T-helper 17 cell (primary cell): ENCODE results near the gene MCOLN3. TPM values are rescaled to one million over a fixed set of nuclear protein-coding genes. Genes with fewer than 3 reads are reported as not detected.
"Not testable (repeated sequence)": the region's sequence is repeated elsewhere in the genome, so short reads cannot be mapped to it uniquely, and the experiment has no call there.

Experiments
- ATAC-seq: fragments of 150-1000 bp; cut with Tn5 transposase; 2 replicates; pipeline ENCODE4 v1.10.0; 2021; ENCODE audit warnings: mild to moderate bottlenecking, moderate library complexity
- DNase-seq, 3 donors: peaks; one replicate each; pipeline versions ENCODE4 v3.0.0 to v3.0.0-alpha.2; 2020 to 2021
- H3K9me3 ChIP-seq: one replicate; pipeline ENCODE4 v1.7.0; 2013; ENCODE audit warnings: low read length, mild to moderate bottlenecking; ENCODE audit not compliant: control insufficient read depth, poor library complexity, severe bottlenecking
- H3K27ac Mint-ChIP-seq: one replicate; pipeline ENCODE4 v1.8.0; 2022; ENCODE audit warnings: mild to moderate bottlenecking, moderate library complexity, mixed read lengths
- H3K27me3 Mint-ChIP-seq: one replicate; pipeline ENCODE4 v1.8.0; 2022; ENCODE audit warnings: mixed read lengths
- H3K36me3 Mint-ChIP-seq: one replicate; pipeline ENCODE4 v1.8.0; 2022; ENCODE audit warnings: low read depth, mixed read lengths
- H3K4me1 Mint-ChIP-seq: one replicate; pipeline ENCODE4 v1.8.0; 2022; ENCODE audit warnings: mild to moderate bottlenecking, mixed read lengths
- H3K4me3 Mint-ChIP-seq: one replicate; pipeline ENCODE4 v1.8.0; 2022; ENCODE audit warnings: mild to moderate bottlenecking, moderate library complexity, mixed read lengths
- total RNA-seq, 4 donors: library from RNA in 2 of 4; stranded (reverse) in 2 of 4; gene quantifications; one replicate each; pipeline ENCODE4 v1.2.3 and lab custom pipeline; 2022 to 2026

MCOLN3 gene
- total RNA-seq, 2 donors from 2014 or later, result 3.2 to 5.1 TPM

DNA sequence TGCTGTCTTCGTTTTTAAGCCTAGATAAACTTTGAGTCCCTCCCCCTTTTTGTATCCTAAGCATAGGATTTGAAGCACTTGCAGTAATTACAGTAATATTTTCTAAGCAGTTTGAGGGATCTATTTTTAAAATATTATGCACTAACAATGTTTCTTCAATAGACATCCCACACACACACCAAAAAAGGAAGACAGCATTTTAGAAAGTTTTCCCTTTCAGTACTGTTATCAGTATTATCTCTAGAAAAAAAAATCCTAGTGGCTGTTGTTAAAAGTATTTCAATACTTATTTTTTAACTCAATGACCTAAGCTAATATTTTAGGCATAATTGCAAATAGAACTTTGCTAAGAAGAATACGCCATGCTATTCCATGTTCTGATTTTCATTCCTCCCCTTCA, 15.1 kb downstream of the MCOLN3 start:
- DNase-seq, result no peak
- Mint-ChIP-seq H3K4me1 (no peaks in the 10 kb centered on the region), H3K4me3 (no peak overlapping the region), H3K27me3 (peaks cover 28% of the 10 kb centered on the region), H3K27ac (no peak overlapping the region), H3K36me3 (peaks cover 6% of the 10 kb centered on the region)
- H3K9me3 ChIP-seq, result no peaks in the 10 kb centered on the region
- ATAC-seq, result no peak

DNA sequence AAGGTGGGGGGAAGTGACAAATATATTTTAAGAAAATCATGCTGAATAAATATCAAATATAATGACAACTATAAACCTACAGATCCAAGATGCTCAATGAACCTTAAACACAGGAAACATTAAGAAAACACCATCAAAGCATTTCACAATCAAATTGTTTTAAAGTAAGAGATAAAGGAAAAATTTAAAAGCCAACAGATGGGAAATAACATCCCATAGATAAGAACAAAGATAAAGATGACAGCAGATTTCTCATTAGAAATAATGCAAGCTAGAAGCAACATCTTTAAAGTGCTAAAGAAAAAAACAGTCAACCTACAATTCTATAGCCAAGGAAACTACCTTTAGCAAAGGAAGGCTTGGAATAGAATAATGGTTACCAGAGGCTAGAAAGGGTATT, 17.8 kb downstream of the MCOLN3 start:
- DNase-seq (no peak), ATAC-seq (no peak)
- peaks cover 3% of the 10 kb centered on the region for H3K36me3 Mint-ChIP-seq
- H3K4me1 Mint-ChIP-seq, result peaks cover 5% of the 10 kb centered on the region
- H3K27ac Mint-ChIP-seq, result no peak overlapping the region
- H3K4me3 Mint-ChIP-seq, result no peak overlapping the region
- H3K27me3 Mint-ChIP-seq, result peaks cover 6% of the 10 kb centered on the region
- no peaks in the 10 kb centered on the region for H3K9me3 ChIP-seq

DNA sequence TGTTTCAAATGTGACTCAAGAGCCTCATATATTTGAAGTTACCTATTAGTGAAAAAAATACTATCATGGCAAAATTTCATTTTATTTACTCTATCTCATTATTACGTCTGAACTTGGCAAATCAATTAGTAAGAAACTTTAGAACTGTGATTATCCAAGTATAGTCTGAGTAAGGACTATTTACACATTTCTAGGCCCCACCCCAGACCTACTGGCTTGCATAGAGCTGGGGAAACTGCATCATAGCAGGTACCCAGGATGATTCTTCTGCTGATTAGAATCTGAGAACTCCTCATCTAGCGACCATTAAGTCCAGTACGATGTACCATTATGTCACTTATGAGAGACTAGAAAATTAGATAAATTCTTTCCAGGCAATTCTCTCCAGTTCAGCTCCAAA, 20.1 kb downstream of the MCOLN3 start:
- ATAC-seq (no peak), DNase-seq (no peak)
- H3K36me3 Mint-ChIP-seq, result no peaks in the 10 kb centered on the region
- H3K4me3 Mint-ChIP-seq, result no peak overlapping the region
- peak overlapping the region; percentile 16 for H3K27ac Mint-ChIP-seq
- H3K9me3 ChIP-seq, result no peaks in the 10 kb centered on the region
- H3K27me3 Mint-ChIP-seq, result no peaks in the 10 kb centered on the region
- peaks cover 5% of the 10 kb centered on the region for H3K4me1 Mint-ChIP-seq

DNA sequence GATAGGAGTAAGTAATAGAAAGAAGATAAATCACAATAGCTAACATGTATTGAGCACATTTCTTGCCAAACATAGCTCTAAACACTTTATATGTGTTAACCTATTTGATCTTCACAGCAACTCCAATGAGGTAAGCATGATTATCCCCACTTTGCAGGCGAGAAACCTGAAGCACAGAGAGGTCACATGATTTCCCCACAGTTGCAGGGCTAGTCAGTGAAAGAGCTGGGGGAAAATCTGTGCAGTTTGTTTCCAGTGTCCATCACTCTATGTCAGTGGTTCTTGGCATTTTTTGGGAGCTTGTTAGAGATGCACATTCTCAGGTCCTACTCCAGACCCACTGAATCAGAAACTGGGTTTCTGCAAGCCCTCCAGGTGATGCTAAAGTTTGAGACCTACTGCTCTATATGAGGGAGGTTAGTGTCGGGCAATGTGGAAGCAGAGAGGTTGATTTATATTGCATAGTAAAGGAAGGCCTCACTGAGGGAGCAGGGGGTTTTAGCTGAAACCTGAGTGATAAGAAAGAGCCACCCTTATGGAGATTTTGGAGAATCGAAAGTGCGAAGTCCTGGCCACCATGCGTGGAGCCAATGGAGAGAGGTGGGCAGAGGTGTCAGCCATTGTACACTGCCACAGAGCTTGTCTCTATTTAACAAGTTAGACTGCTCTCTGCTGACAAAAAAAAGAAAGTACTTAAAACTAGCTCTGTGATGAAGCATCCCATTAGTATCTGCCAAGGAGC, 20.9 kb downstream of the MCOLN3 start:
- DNase-seq (no peak), ATAC-seq (peak; percentile 89)
- Mint-ChIP-seq H3K4me3 (no peak overlapping the region), H3K27ac (peak overlapping the region; percentile 63), H3K36me3 (no peaks in the 10 kb centered on the region), H3K27me3 (no peaks in the 10 kb centered on the region), H3K4me1 (peaks cover 5% of the 10 kb centered on the region)
- no peaks in the 10 kb centered on the region for H3K9me3 ChIP-seq

DNA sequence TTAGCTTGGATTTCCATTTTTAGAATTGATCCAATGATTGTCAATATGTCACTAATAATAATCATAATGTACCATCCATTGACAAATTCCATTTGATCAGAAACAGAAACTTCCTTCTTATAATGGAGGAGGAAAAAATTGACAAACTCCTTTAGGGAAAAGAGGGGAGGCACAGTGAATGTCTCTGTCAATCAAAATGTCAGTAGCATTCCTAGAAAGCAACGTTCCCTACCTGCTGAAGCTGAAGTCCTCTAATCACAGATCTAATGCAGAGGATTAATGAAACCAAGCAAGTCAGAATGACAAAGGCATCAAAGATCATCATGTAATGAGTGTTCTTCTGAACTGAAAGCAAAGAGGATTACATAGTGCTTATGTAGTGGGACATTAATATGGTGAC, 22.4 kb downstream of the MCOLN3 start:
- Mint-ChIP-seq H3K4me1 (peaks cover 5% of the 10 kb centered on the region), H3K27ac (no peak overlapping the region), H3K4me3 (no peak overlapping the region), H3K36me3 (no peaks in the 10 kb centered on the region), H3K27me3 (no peaks in the 10 kb centered on the region)
- no peaks in the 10 kb centered on the region for H3K9me3 ChIP-seq
- ATAC-seq (no peak), DNase-seq (no peak)

DNA sequence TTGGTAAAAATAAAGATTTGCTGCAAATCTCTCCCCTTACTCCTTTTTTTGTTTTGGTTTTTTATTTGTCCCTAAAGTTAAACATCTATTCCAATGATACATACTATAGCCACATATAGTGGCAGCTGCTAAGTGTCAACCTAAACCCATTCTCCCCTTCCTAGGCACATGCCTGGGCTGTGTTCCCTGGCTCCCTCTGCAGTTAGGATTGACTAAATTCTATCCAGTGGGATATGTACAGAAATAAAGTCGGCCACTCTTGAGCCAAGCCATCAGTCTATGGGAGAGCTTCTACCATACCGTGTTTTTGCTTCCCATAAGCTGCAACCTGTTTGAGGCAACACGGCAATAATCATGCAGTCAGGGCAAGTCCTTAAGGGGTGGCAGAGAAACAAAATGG, 23.6 kb downstream of the MCOLN3 start:
- H3K4me1 Mint-ChIP-seq, result peaks cover 5% of the 10 kb centered on the region
- no peak for DNase-seq
- H3K27ac Mint-ChIP-seq, result no peak overlapping the region

DNA sequence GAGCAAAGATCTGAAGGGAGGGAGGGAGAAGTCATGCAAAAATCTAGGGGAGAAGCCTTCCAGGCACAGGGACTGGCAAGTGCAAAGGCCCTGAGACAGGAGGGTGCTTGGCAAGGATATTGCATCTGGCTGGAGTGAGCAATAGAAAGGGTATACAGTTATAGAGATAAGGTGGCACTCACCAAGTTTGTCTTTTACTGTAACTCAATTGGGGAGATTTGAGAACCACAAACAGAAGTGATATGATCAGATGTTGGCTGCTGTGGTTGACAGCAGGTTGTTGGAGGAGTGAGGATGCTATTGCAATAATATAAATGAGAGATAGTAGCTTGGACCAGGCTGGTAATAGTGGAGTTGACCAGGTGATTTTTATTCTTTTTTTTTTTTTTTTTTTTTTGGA, 25.6 kb downstream of the MCOLN3 start:
- H3K9me3 ChIP-seq, result no peaks in the 10 kb centered on the region
- no peak overlapping the region for H3K27ac Mint-ChIP-seq
- H3K4me3 Mint-ChIP-seq, result no peak overlapping the region
- H3K4me1 Mint-ChIP-seq, result peaks cover 5% of the 10 kb centered on the region
- DNase-seq (no peak), ATAC-seq (no peak)
- no peaks in the 10 kb centered on the region for H3K27me3 Mint-ChIP-seq
- no peaks in the 10 kb centered on the region for H3K36me3 Mint-ChIP-seq

More for the DNA sequence above, 23.6 kb downstream of the MCOLN3 start:
- no peaks in the 10 kb centered on the region for H3K9me3 ChIP-seq
- no peaks in the 10 kb centered on the region for H3K36me3 Mint-ChIP-seq
- no peaks in the 10 kb centered on the region for H3K27me3 Mint-ChIP-seq
- H3K4me3 Mint-ChIP-seq, result no peak overlapping the region
- ATAC-seq, result no peak

DNA sequence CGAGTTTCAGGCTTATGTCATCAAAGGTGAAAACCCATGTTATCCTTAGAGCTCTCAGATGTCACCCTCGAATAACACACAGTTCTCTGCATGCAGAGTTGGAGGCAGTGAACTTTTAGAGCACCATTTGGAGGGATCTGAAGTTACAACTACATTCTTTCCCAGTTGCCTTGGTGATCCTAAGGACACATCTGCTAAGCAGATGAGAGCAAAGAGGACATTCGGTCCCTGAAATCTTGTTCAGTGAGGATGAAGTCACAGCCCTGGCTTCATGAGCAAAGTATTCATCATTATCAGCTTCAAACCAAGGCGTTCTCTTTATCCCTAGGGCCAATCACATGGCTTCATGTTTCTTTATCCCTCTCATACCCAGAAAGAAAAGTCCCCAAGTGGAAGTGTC, 28.3 kb downstream of the MCOLN3 start:
- DNase-seq, result no peak
- H3K36me3 Mint-ChIP-seq, result peaks cover 4% of the 10 kb centered on the region

DNA sequence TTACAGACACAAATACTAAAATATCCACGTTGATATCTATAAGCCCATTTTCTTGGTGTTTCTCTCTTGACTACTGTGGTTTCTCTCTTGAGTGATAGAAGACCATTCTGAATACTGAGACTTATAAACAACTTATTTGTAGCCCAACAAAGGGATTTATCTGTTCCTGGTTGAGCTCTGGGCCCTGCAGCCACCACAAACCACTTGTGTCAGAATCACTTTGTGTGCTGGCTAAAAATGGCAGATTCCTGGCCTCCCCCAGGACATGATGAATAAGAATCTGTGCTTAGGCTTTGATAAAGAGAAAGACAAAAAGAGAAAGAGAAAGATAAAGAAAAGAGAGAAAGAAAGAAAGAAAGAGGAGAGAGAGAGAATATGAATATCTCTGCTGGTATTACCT, 32.5 kb downstream of the MCOLN3 start:
- ATAC-seq (no peak), DNase-seq (no peak)
- Mint-ChIP-seq H3K36me3 (peaks cover 6% of the 10 kb centered on the region), H3K4me3 (no peak overlapping the region), H3K27ac (no peak overlapping the region), H3K27me3 (peaks cover 9% of the 10 kb centered on the region), H3K4me1 (no peaks in the 10 kb centered on the region)
- no peaks in the 10 kb centered on the region for H3K9me3 ChIP-seq

More for the DNA sequence above, 28.3 kb downstream of the MCOLN3 start:
- ATAC-seq, result no peak
- H3K9me3 ChIP-seq, result no peaks in the 10 kb centered on the region
- H3K4me3 Mint-ChIP-seq, result no peak overlapping the region
- H3K27ac Mint-ChIP-seq, result no peak overlapping the region
- no peaks in the 10 kb centered on the region for H3K4me1 Mint-ChIP-seq
- peaks cover 4% of the 10 kb centered on the region for H3K27me3 Mint-ChIP-seq

DNA sequence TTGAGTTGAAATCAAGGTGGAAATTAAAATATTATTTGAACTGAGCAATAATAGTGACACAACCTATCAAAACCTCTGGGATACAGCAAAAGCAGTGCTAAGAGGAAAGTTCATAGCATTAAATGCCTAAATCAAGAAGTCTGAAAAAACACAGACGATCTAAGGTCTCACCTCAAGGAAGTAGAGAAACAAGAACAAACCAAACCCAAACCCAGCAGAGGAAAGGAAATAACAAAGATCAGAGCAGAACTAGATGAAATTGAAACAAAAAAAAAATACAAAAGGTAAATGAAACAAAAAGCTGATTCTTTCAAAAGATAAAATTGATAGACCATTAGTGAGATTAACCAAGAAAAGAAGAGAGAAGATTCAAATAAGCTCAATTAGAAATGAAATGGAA, 42.7 kb downstream of the MCOLN3 start:
- H3K4me3 Mint-ChIP-seq, H3K36me3 Mint-ChIP-seq, H3K9me3 ChIP-seq, H3K27ac Mint-ChIP-seq, ATAC-seq, DNase-seq, H3K4me1 Mint-ChIP-seq: not testable (repeated sequence)
- peaks cover 18% of the 10 kb centered on the region for H3K27me3 Mint-ChIP-seq

DNA sequence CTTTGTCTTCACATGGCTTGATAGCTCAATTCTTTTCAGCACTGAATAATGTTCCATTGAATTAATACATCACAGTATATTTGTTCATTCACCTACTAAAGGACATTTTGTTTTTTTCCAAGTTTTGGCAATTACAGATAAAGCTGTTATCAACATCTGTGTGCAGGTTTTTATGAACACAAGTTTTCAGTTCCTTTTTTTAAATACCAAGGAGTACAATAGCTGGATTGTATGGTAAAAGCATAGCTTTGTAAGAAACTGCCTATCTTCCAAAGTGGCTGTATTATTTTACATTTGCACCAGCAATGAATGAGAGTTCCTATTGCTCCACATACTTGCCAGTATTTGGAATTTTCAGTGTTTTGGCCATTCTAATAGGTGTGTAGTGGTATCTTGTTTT, 46.6 kb downstream of the MCOLN3 start:
- Mint-ChIP-seq H3K27ac (no peak overlapping the region), H3K4me3 (no peak overlapping the region), H3K4me1 (peaks cover 17% of the 10 kb centered on the region), H3K27me3 (peaks cover 46% of the 10 kb centered on the region), H3K36me3 (peaks cover 3% of the 10 kb centered on the region)
- DNase-seq (no peak), ATAC-seq (no peak)
- H3K9me3 ChIP-seq, result no peaks in the 10 kb centered on the region

DNA sequence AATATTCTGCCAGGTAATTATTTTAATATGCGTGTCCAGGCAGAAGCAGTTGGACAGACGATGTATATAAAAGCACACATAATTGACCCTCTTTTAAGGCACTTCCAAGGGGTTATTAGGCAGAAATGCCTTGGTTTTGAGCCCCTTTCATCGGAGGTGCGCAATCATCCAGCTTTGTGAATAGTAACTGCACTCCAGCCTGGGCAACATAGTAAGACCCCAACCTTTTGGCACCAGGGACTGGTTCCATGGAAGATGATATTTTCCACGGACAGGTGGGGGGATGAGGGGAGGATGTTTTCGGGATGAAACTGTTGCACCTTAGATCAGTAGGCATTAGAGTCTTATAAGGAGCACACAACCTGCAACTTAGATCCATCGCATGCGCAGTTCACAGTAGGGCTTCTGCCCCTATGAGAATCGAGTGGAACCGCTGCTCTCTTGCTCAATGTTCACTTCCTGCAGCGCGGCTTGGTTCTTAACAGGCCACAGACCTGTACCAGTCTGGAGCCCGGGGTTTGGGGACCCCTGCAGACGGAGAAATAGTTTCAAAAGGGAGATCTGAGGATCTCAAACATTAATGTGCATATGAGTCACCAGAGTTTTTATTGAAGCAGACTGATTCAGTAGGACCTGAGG, 49.5 kb downstream of the MCOLN3 start:
- DNase-seq (no peak), ATAC-seq (peak; percentile 50)
- peak overlapping the region; percentile 93 for H3K4me3 Mint-ChIP-seq
- peaks cover 57% of the 10 kb centered on the region for H3K27me3 Mint-ChIP-seq
- H3K4me1 Mint-ChIP-seq, result peaks cover 20% of the 10 kb centered on the region
- peaks cover 3% of the 10 kb centered on the region for H3K36me3 Mint-ChIP-seq
- peak overlapping the region; percentile 69 for H3K27ac Mint-ChIP-seq
- H3K9me3 ChIP-seq, result no peaks in the 10 kb centered on the region

DNA sequence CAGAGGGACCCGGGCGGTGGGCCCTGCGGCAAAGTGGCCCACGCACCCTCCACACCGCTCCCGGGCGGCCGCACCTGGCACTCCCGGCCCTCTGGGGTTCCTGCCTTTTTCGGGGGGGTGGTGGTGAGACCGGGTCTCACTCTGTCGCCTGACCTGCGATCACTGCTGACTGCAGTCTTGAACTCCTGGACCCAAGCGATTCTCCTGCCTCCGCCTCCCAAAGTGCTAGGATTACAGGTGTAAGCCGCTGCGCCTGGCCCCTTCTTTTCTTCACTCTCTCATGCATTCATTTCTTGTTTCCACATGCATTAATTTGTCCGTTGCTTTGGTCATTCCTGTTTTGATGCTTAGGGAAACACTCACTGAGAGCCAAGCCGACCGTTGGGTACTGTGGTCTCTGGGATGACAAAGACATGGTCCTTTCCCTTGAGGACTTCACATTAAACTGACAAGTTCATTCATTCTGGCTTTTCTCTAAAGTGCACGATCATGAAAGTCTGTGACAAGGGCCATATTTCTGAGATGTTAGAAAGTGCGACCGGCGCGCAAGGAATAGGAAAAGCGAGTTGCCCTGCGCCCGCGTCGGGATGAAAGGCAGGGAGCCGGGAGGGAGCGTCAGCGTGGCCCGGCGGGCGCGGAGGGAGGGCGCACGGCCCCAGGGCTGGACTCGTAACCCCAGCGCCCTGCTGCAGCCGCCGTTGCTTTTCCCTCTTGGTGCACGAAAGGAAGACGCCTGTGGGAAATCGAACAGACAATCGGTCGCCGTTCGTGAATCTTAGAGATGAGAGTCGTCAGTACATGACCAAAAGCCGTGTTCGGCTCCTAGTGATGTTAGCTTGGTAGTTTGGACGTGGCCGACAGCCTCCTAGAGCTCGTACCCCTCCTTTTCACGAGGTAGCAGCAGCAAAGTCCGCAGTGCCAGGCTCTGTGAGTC, 50.4 kb downstream of the MCOLN3 start:
- no peak for DNase-seq
- H3K27ac Mint-ChIP-seq, result no peak overlapping the region
- H3K36me3 Mint-ChIP-seq, result peaks cover 3% of the 10 kb centered on the region
- H3K4me3 Mint-ChIP-seq, result peak overlapping the region; percentile 93
- no peak for ATAC-seq
- H3K27me3 Mint-ChIP-seq, result peaks cover 58% of the 10 kb centered on the region
- H3K9me3 ChIP-seq, result no peaks in the 10 kb centered on the region
- peaks cover 25% of the 10 kb centered on the region for H3K4me1 Mint-ChIP-seq
